Activated CD4-positive, CD25-positive, alpha-beta regulatory T cell treated with anti-CD3 and anti-CD28 coated beads, Interleukin-2, amount 50 U/mL, for 24 hours (primary cell): ENCODE measurements around the gene DZANK1.
"Not testable (repeated sequence)": the region's sequence is repeated elsewhere in the genome, so short reads cannot be mapped to it uniquely, and the experiment has no call there.

Experiments
- ATAC-seq, 2 donors: fragments of 150-1000 bp; cut with Tn5 transposase; one replicate each; pipeline ENCODE4 v1.10.0; 2021; ENCODE audit warnings: mild to moderate bottlenecking in 1 of 2, moderate library complexity in 1 of 2

Gene DZANK1

GRCh38 chr20:18466894-18467730 is at the start of gene DZANK1, which contains the start of gene POLR3F:
TSS of gene DZANK1 (minus strand) at chr20:18467030. CDS start at chr20:18465358, 1,672 bp downstream.
TSS of gene POLR3F (plus strand) at chr20:18467390. CDS start at chr20:18467507, 117 bp downstream.
- peak; percentile 99 for ATAC-seq

- no peak for ATAC-seq
Measured at GRCh38 chr20:18515973-18516372, 49.1 kb upstream of the DZANK1 start.

- ATAC-seq = no peak
Measured at GRCh38 chr20:18514127-18514526, 47.3 kb upstream of the DZANK1 start.

GRCh38 chr20:18513208-18513607 is 46.4 kb upstream of the DZANK1 start:
- ATAC-seq = no peak

GRCh38 chr20:18511571-18511970 is 44.7 kb upstream of the DZANK1 start:
- ATAC-seq = no peak

- peak; percentile 91 to 94 for ATAC-seq
Measured at GRCh38 chr20:18507218-18508191, 40.7 kb upstream of the DZANK1 start, which contains the start of gene SEC23B. TSS of gene SEC23B (plus strand) at chr20:18507940. CDS start at chr20:18510836, 2,896 bp downstream.

- ATAC-seq = no peak
Measured at GRCh38 chr20:18506744-18507143, 39.9 kb upstream of the DZANK1 start.

GRCh38 chr20:18504479-18505060 is 37.7 kb upstream of the DZANK1 start:
- ATAC-seq = no peak

- ATAC-seq = not testable (repeated sequence)
Measured at GRCh38 chr20:18501672-18502071, 34.8 kb upstream of the DZANK1 start.

- ATAC-seq = no peak
Measured at GRCh38 chr20:18497603-18498002, 30.8 kb upstream of the DZANK1 start.

- peak; percentile 100 for ATAC-seq
Measured at GRCh38 chr20:18496740-18497592, 30.1 kb upstream of the DZANK1 start, which contains the start of gene RBBP9. TSS of gene RBBP9 (minus strand) at chr20:18497225. CDS start at chr20:18497167, 58 bp downstream.

GRCh38 chr20:18496042-18496441 is 29.2 kb upstream of the DZANK1 start:
- no peak for ATAC-seq

GRCh38 chr20:18488301-18488700 is 21.5 kb upstream of the DZANK1 start:
- no peak for ATAC-seq

- ATAC-seq = no peak
Measured at GRCh38 chr20:18481596-18481995, 14.8 kb upstream of the DZANK1 start.

- no peak for ATAC-seq
Measured at GRCh38 chr20:18477821-18478220, 11.0 kb upstream of the DZANK1 start.

GRCh38 chr20:18477218-18477617 is 10.4 kb upstream of the DZANK1 start:
- no peak for ATAC-seq

- peak; percentile 9 to 15 for ATAC-seq
Measured at GRCh38 chr20:18466574-18466893, 296 bp downstream of the DZANK1 start.

- no peak for ATAC-seq
Measured at GRCh38 chr20:18465536-18466200, 1.2 kb downstream of the DZANK1 start.

- no peak for ATAC-seq
Measured at GRCh38 chr20:18456600-18456999, 10.2 kb downstream of the DZANK1 start.

GRCh38 chr20:18443886-18444285 is 22.9 kb downstream of the DZANK1 start:
- ATAC-seq = no peak

GRCh38 chr20:18440403-18440802 is 26.4 kb downstream of the DZANK1 start:
- ATAC-seq = no peak
